Measurements from ENCODE around the gene PRSS35.

Gene PRSS35

GRCh38 chr6:83517500-83517899, 5.2 kb downstream of the PRSS35 start:
- no peaks in the 10 kb centered on the region for H3K36me3 ChIP-seq
- no peaks in the 10 kb centered on the region for H3K9me3 ChIP-seq
- intact Hi-C loops (cut with DNase I; ENCODE audit: low total_unique reads) = no loop called here
- no peak overlapping the region for H3K4me3 ChIP-seq
- no peak overlapping the region for H3K27ac ChIP-seq
- no peak for DNase-seq
- H3K27me3 ChIP-seq = no peaks in the 10 kb centered on the region
- H3K4me1 ChIP-seq = peaks cover 0 to 27% (median 0%) of the 10 kb centered on the region in 4 donors
- no peak for TF ChIP-seq CTCF (IDR thresholded peaks at IDR 0.05)

GRCh38 chr6:83518816-83519480, 6.6 kb downstream of the PRSS35 start:
- H3K36me3 ChIP-seq = no peaks in the 10 kb centered on the region
- TF ChIP-seq CTCF (IDR thresholded peaks at IDR 0.05) = peak in 1 of 2 experiments; percentile 8
- H3K4me3 ChIP-seq = no peak overlapping the region
- intact Hi-C loops (cut with DNase I; ENCODE audit: low total_unique reads) = no loop called here
- H3K27ac ChIP-seq = no peak overlapping the region
- H3K4me1 ChIP-seq = peaks cover 0 to 18% (median 0%) of the 10 kb centered on the region in 4 donors
- no peaks in the 10 kb centered on the region for H3K27me3 ChIP-seq
- H3K9me3 ChIP-seq = no peaks in the 10 kb centered on the region
- DNase-seq = no peak

DNA sequence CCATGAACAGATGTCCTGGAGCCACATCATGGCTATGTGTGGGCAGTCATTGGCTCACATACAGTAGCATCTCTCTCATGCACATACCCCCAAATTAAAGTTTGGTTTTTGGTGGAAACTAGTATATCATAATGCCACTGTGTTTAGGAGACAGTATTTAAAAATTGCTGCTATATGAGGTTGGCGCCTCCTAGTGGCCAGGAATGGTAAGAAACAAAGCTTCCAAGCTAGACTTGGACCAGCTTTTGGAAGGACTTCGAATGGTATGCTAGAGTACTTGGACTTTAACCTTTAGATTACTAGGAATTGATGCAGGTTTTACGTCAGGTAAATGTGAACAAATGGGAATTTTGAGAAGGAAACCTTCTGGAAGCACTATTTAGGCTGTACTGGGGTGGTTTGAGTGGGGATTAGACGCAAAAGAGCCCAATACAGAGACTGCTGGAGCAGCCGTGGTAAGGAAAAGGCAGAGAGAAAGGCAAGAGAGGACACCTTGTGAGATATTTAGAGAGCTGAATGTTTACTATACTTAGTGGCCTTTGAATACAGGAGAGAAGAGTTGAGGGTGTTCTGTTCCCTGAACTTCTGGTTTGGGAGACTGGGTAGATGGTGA, 23.8 kb downstream of the PRSS35 start:
- TF ChIP-seq CTCF (IDR thresholded peaks at IDR 0.05) = peak; percentile 35 to 53
- Histone ChIP-seq H3K36me3 (no peaks in the 10 kb centered on the region), H3K4me3 (no peak overlapping the region), H3K27ac (no peak overlapping the region), H3K4me1 (peaks cover 0 to 6% (median 0%) of the 10 kb centered on the region in 4 donors), H3K9me3 (no peaks in the 10 kb centered on the region), H3K27me3 (no peaks in the 10 kb centered on the region)
- peak in 1 of 2 donors; percentile 57 for DNase-seq
- intact Hi-C loops (cut with DNase I; ENCODE audit: low total_unique reads) = no loop called here

GRCh38 chr6:83536647-83537589, 24.6 kb downstream of the PRSS35 start:
- TF ChIP-seq CTCF (IDR thresholded peaks at IDR 0.05) = no peak
- H3K27ac ChIP-seq = no peak overlapping the region
- H3K27me3 ChIP-seq = no peaks in the 10 kb centered on the region
- no peak for DNase-seq
- H3K4me3 ChIP-seq = no peak overlapping the region
- intact Hi-C loops (cut with DNase I; ENCODE audit: low total_unique reads) = no loop called here
- H3K36me3 ChIP-seq = no peaks in the 10 kb centered on the region
- peaks cover 0 to 6% (median 0%) of the 10 kb centered on the region in 4 donors for H3K4me1 ChIP-seq
- H3K9me3 ChIP-seq = no peaks in the 10 kb centered on the region

DNA sequence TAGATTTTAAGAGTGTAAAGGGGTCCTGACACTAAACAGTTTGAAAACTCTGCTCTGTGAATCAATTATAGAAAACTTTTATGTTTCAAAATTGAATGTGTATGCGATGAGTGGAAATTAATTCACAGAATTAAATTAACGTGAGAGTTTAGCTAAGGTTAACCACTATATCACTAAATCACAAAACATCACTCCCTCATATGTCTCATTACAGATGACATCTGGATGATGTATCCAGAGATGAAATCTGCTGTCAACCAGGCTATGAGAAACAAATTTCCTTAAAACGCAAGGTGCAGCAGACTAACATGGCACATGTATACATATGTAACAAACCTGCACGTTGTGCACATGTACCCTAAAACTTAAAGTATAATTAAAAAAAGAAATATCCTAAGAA, 27.3 kb downstream of the PRSS35 start:
- no peak overlapping the region for H3K4me3 ChIP-seq
- no peak for TF ChIP-seq CTCF (IDR thresholded peaks at IDR 0.05)
- H3K27me3 ChIP-seq = no peaks in the 10 kb centered on the region
- H3K27ac ChIP-seq = no peak overlapping the region
- intact Hi-C loops (cut with DNase I; ENCODE audit: low total_unique reads) = no loop called here
- no peak for DNase-seq
- H3K36me3 ChIP-seq = no peaks in the 10 kb centered on the region
- H3K9me3 ChIP-seq = no peaks in the 10 kb centered on the region
- peaks cover 0 to 6% (median 0%) of the 10 kb centered on the region in 4 donors for H3K4me1 ChIP-seq

Measured in tibial artery (tissue), 4 donors.